NCI-H524 treated with DMSO at 0.1 percent for 48 hours (cell line): ENCODE data around the gene IGFLR1.

Source experiments
- DNase-seq: peaks from one replicate; lab custom pipeline; 2025; lab: John Stamatoyannopoulos, UW

IGFLR1 gene

GRCh38 chr19:35742121-35742724, at the start of gene IGFLR1:
Gene IGFLR1, minus strand, starts transcription at chr19:35742452. Its CDS starts 1,272 bp downstream, at chr19:35741180.
- DNase-seq = no peak

- DNase-seq = no peak
These were observed 49.6 kb upstream of the IGFLR1 start for GRCh38 chr19:35791814-35792279.

GRCh38 chr19:35790981-35791813, 48.9 kb upstream of the IGFLR1 start:
- no peak for DNase-seq

- no peak for DNase-seq
These were observed 48.0 kb upstream of the IGFLR1 start for GRCh38 chr19:35789978-35790944.

GRCh38 chr19:35789195-35789977, 47.1 kb upstream of the IGFLR1 start:
- no peak for DNase-seq

- no peak for DNase-seq
These were observed 46.1 kb upstream of the IGFLR1 start for GRCh38 chr19:35788205-35788960.

GRCh38 chr19:35787227-35787799, 45.1 kb upstream of the IGFLR1 start:
- DNase-seq = no peak

GRCh38 chr19:35786299-35787160, 44.3 kb upstream of the IGFLR1 start:
- no peak for DNase-seq

- DNase-seq = no peak
These were observed 43.0 kb upstream of the IGFLR1 start for GRCh38 chr19:35785339-35785627.

- no peak for DNase-seq
These were observed 42.5 kb upstream of the IGFLR1 start for GRCh38 chr19:35784503-35785338.

- DNase-seq = no peak
These were observed 41.5 kb upstream of the IGFLR1 start for GRCh38 chr19:35783469-35784434.

- DNase-seq = no peak
These were observed 40.3 kb upstream of the IGFLR1 start for GRCh38 chr19:35782589-35782988.

GRCh38 chr19:35781650-35782049, 39.4 kb upstream of the IGFLR1 start:
- no peak for DNase-seq

GRCh38 chr19:35780717-35781116, 38.5 kb upstream of the IGFLR1 start:
- no peak for DNase-seq

- no peak for DNase-seq
These were observed 37.8 kb upstream of the IGFLR1 start for GRCh38 chr19:35780058-35780457.

- DNase-seq = no peak
These were observed 36.8 kb upstream of the IGFLR1 start for GRCh38 chr19:35779033-35779432.

GRCh38 chr19:35777961-35778360, 35.7 kb upstream of the IGFLR1 start:
- DNase-seq = no peak
